Brain microvascular endothelial cell (primary cell): ENCODE results near the gene STAT1.
A peak's percentile ranks its signal among the peaks of the same experiment; 100 is the strongest.

Experiments used
- DNase-seq: peaks from one replicate; pipeline ENCODE4 v3.0.0-alpha.2; 2020
- H3K27ac ChIP-seq: fragments of 250-450 bp; sonication (Bioruptor Pico); 2 replicates; pipeline ENCODE4 v1.5.1; 2020; ENCODE audit warnings: mild to moderate bottlenecking, moderate library complexity
- H3K27me3 ChIP-seq: fragments of 250-450 bp; sonication (Bioruptor Pico); replicated peaks from 2 replicates; pipeline ENCODE4 v1.5.1; 2020; ENCODE audit warnings: mild to moderate bottlenecking
- H3K36me3 ChIP-seq: fragments of 250-450 bp; sonication (Bioruptor Pico); replicated peaks from 2 replicates; pipeline ENCODE4 v1.5.1; 2020; ENCODE audit warnings: mild to moderate bottlenecking
- H3K4me3 ChIP-seq: 2 replicates; pipeline ENCODE4 v1.5.1; 2011; ENCODE audit warnings: low read depth, mild to moderate bottlenecking, control low read depth, low read length, moderate library complexity
- CTCF ChIP-seq: IDR thresholded peaks from 2 replicates; pipeline ENCODE4 v1.5.1; 2011; ENCODE audit warnings: low read depth, mild to moderate bottlenecking, moderate library complexity, low read length, control low read depth, inconsistent platforms; ENCODE audit errors: missing control alignments
- in situ Hi-C: cut with HindIII; loops from 2 replicates; pipeline ENCODE4 v1.10.0; 2017; ENCODE audit warnings: low sequenced_read_pairs, low pct_ligation_motif_present

The STAT1 gene

GRCh38 chr2:191038241-191038725 is 24.3 kb upstream of the STAT1 start:
- H3K27me3 ChIP-seq: no peaks in the 10 kb centered on the region
- peak; percentile 39 for DNase-seq
- H3K36me3 ChIP-seq: no peaks in the 10 kb centered on the region
- in situ Hi-C loops: no loop called here
- H3K4me3 ChIP-seq: no peak overlapping the region
- TF ChIP-seq CTCF: no peak
- H3K27ac ChIP-seq: peak overlapping the region; percentile 64

DNA sequence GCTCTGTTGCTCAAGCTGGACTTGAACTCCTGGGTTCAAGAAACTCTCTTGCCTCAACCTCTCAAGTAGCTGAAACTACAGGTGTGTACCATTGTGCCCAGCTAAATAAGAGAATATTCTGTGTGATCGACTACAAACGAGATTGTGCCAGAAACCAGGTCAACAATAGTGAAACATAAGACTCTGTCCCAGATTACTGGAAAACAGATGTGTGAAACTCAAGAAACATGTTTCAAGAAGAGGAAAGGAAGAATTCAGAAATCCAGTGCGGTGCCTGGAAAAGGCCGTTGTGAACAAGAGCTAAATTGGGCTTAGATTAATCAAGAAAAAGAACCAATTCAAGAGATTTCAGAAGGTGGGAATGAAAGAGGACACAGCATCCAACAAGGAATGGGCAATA is 23.4 kb upstream of the STAT1 start:
- DNase-seq: no peak
- TF ChIP-seq CTCF: no peak
- H3K27me3 ChIP-seq: no peaks in the 10 kb centered on the region
- no peaks in the 10 kb centered on the region for H3K36me3 ChIP-seq
- in situ Hi-C loops: no loop called here
- no peak overlapping the region for H3K4me3 ChIP-seq
- H3K27ac ChIP-seq: no peak overlapping the region

DNA sequence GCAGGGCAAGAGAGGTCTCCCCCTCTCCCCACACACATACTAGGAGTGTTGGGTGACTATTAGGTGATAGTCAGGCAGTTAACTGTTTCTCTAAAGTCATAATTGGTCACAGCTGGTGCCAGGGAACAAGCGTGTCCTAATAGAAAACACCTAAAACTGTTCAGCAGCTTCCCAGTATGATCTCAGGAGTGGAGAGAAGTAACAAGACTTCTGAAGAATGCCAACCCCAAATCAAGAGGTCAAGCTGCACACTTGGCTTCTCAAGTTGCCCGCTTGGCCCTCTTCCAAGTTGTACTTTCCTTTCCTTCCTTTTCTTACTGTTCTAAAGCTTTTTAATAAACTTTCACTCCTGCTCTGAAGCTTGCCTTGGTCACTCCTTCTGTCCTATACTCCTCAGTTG is 22.4 kb upstream of the STAT1 start:
- H3K27ac ChIP-seq: no peak overlapping the region
- in situ Hi-C loops: no loop called here
- no peak for DNase-seq
- no peak for TF ChIP-seq CTCF
- H3K27me3 ChIP-seq: no peaks in the 10 kb centered on the region
- H3K4me3 ChIP-seq: no peak overlapping the region
- no peaks in the 10 kb centered on the region for H3K36me3 ChIP-seq

- Histone ChIP-seq H3K36me3 (no peaks in the 10 kb centered on the region), H3K27ac (no peak overlapping the region), H3K27me3 (no peaks in the 10 kb centered on the region), H3K4me3 (no peak overlapping the region)
- no peak for DNase-seq
- in situ Hi-C loops: no loop called here
- TF ChIP-seq CTCF: no peak
Measured at GRCh38 chr2:191032588-191033429, 18.8 kb upstream of the STAT1 start.

DNA sequence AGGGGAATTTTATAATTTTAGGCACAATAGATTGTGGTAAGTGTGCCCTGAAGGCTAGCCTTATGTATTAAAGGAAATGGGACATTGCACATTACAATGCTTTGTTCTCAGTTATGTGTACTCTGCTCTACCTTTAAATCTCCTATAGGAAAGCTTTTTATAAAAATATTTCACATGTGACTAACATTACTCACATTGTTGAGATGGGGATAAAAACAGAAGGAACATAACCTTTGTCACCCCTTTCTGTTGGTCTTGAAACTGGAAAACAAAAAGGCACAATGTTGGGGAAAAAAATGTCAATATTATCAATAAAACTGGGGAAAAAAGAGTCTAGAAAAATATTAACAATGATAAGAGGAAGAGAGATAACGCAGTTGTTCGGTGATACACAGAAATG is 17.3 kb upstream of the STAT1 start:
- H3K27ac ChIP-seq: no peak overlapping the region
- in situ Hi-C loops: no loop called here
- DNase-seq: no peak
- TF ChIP-seq CTCF: no peak
- no peak overlapping the region for H3K4me3 ChIP-seq
- no peaks in the 10 kb centered on the region for H3K27me3 ChIP-seq
- no peaks in the 10 kb centered on the region for H3K36me3 ChIP-seq
